Stimulated activated naive CD4-positive, alpha-beta T cell treated with Interleukin-2 at 50 U/mL for 16 hours (primary cell): ENCODE measurements around the gene HCST.

Experiments
- DNase-seq: peaks from one replicate; lab custom pipeline; 2025; lab: John Stamatoyannopoulos, UW

HCST gene

GRCh38 chr19:35937345-35938281, 35.3 kb downstream of the HCST start:
- no peak for DNase-seq

- DNase-seq: no peak
Measured at GRCh38 chr19:35938282-35939224, 36.2 kb downstream of the HCST start.

- no peak for DNase-seq
Measured at GRCh38 chr19:35939307-35940077, 37.2 kb downstream of the HCST start.

GRCh38 chr19:35940078-35940775, 37.9 kb downstream of the HCST start:
- no peak for DNase-seq

- no peak for DNase-seq
Measured at GRCh38 chr19:35940839-35941238, 38.5 kb downstream of the HCST start.

- DNase-seq: no peak
Measured at GRCh38 chr19:35942235-35942634, 39.9 kb downstream of the HCST start.

- DNase-seq: no peak
Measured at GRCh38 chr19:35943321-35944301, 41.3 kb downstream of the HCST start.

GRCh38 chr19:35944556-35944955, 42.2 kb downstream of the HCST start:
- DNase-seq: no peak

GRCh38 chr19:35945121-35945790, 42.9 kb downstream of the HCST start:
- no peak for DNase-seq

- DNase-seq: no peak
Measured at GRCh38 chr19:35946203-35946602, 43.9 kb downstream of the HCST start.

GRCh38 chr19:35949131-35949530, 46.8 kb downstream of the HCST start:
- no peak for DNase-seq
